ENCODE measurements around the gene WDR31.
"Not testable (repeated sequence)": the region's sequence is repeated elsewhere in the genome, so short reads cannot be mapped to it uniquely, and the experiment has no call there.

Gene WDR31

DNA sequence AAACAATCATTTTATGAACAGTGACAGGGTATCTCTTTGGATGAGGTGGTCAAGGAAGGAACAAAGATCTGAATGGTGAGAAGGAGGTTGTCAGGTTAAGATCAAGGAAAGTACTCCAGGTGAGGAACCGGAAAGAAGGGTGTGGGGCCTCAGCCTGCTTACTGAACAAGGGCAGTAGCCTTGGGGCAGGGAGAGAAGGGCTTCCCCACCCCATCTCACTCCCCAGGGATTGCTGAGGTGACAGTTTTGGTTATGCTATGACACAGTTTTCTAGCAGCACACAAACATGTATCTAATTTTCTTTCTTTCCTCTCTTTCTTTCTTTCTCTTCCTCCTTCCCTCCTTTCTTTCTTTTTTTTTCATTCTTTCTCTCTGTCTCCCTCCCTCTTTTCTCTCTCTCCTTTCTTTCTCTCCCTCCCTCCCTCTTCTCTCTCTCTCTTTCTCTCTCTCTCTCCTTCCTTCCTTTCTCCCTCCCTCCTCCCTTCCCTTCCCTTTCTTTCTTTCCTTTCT lies 40.8 kb upstream of the WDR31 start:
- no peak overlapping the region for H3K4me3 ChIP-seq (ENCODE audit: low read length)
- TF ChIP-seq, protein P1, sequence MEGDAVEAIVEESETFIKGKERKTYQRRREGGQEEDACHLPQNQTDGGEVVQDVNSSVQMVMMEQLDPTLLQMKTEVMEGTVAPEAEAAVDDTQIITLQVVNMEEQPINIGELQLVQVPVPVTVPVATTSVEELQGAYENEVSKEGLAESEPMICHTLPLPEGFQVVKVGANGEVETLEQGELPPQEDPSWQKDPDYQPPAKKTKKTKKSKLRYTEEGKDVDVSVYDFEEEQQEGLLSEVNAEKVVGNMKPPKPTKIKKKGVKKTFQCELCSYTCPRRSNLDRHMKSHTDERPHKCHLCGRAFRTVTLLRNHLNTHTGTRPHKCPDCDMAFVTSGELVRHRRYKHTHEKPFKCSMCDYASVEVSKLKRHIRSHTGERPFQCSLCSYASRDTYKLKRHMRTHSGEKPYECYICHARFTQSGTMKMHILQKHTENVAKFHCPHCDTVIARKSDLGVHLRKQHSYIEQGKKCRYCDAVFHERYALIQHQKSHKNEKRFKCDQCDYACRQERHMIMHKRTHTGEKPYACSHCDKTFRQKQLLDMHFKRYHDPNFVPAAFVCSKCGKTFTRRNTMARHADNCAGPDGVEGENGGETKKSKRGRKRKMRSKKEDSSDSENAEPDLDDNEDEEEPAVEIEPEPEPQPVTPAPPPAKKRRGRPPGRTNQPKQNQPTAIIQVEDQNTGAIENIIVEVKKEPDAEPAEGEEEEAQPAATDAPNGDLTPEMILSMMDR (conservative IDR thresholded peaks at IDR 0.05; ENCODE audit: low read length), result no peak
- no peak for DNase-seq (ENCODE audit: low read depth)

DNA sequence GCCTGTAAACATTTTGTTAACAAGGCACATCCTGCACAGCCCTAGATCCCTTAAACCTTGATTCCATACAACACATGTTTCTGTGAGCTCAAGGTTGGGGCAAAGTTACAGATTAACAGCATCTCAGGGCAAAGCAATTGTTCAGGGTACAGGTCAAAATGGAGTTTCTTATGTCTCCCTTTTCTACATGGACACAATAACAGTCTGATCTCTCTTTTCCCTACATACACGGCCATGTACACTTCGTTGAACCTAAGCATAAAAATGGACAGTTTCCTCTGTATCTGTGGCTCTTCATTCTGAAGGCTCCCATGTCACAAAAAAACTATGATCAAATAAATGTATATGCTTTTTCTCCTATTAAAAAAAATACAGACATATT lies 39.7 kb upstream of the WDR31 start:
- DNase-seq (ENCODE audit: low read depth); H3K4me3 ChIP-seq (ENCODE audit: low read length): not testable (repeated sequence)

DNA sequence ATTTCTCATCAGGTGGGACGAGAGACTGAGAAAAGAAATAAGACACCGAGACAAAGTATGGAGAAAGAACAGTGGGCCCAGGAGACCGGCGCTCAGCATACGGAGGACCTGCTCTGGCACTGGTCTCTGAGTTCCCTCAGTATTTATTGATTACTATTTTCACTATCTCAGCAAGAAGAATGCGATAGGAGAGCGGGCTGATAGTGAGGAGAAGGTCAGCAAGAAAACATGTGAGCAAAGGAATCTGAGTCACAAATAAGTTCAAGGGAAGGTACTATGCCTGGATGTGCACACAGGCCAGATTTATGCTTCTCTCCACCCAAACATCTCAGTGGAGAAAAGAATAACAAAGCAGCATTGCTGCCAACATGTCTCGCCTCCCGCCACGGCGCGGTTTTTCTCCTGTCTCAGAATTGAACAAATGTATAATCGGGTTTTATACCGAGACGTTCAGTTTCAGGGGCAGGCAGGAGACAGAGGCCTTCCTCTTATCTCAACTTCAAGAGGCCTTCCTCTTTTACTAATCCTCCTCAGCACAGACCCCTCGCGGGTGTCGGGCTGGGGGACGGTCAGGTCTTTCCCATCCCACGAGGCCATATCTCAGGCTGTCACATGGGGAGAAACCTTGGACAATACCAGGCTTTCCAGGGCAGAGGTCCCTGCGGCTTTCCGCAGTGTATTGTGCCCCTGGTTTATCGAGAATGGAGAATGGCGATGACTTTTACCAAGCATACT lies 39.2 kb upstream of the WDR31 start:
- not testable (repeated sequence) for H3K4me3 ChIP-seq (ENCODE audit: low read length); DNase-seq (ENCODE audit: low read depth)

DNA sequence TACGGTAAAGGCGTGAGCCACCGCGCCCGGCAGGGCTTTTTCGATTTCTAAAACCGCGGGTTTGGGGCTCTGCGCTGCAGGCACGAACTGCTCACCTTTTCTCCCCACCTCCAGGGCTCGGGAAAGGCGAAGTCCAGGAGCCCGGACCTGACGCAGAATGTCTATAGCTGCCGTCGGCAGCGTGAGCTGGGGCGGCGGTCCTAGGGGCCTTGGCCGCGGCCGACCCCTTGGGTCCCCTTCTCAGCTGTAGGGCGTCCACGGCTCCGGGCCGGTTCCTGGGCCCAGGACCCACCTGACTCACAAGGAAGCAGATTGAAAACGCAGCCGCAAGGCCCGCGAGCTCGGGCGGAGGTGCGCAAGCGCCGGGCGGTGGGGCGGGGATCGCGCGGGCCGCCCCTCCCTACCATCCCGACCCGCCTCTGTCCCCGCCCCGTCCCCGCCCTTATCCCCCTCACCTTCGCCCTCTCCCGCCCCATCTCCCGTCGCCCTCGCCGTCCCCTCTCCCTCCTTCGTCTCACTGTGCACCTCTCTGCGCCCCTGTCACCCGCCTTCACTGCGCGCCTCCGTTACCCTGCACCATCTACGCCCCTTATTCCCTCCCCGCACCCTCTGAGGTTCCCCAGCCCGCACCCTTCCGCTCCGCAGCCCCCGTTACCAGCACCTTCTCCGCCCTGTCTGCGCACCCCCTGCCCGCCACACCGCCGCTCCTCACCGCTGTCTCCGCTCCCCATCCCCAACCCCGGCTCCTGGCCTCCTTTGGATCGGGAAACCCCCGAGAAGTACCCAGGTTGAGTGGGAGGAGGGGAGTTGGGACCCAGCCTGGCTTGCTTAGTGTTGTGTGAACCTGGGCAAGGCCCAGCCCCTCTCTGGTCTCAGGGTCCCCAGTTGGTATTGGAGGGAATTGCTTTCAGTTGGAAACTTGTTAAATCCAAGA lies 36.8 kb upstream of the WDR31 start, which contains the start of gene HDHD3:
TSS of gene HDHD3 (minus strand) at position 353 of the 934 bp plus-strand sequence. CDS start 2,632 bp downstream, outside the sequence.
- peak within 1 kb of the TSS; percentile 81 for H3K4me3 ChIP-seq (ENCODE audit: low read length)
- TF ChIP-seq, protein P1 (conservative IDR thresholded peaks at IDR 0.05; ENCODE audit: low read length), result no peak
- peak; percentile 64 for DNase-seq (ENCODE audit: low read depth)

DNA sequence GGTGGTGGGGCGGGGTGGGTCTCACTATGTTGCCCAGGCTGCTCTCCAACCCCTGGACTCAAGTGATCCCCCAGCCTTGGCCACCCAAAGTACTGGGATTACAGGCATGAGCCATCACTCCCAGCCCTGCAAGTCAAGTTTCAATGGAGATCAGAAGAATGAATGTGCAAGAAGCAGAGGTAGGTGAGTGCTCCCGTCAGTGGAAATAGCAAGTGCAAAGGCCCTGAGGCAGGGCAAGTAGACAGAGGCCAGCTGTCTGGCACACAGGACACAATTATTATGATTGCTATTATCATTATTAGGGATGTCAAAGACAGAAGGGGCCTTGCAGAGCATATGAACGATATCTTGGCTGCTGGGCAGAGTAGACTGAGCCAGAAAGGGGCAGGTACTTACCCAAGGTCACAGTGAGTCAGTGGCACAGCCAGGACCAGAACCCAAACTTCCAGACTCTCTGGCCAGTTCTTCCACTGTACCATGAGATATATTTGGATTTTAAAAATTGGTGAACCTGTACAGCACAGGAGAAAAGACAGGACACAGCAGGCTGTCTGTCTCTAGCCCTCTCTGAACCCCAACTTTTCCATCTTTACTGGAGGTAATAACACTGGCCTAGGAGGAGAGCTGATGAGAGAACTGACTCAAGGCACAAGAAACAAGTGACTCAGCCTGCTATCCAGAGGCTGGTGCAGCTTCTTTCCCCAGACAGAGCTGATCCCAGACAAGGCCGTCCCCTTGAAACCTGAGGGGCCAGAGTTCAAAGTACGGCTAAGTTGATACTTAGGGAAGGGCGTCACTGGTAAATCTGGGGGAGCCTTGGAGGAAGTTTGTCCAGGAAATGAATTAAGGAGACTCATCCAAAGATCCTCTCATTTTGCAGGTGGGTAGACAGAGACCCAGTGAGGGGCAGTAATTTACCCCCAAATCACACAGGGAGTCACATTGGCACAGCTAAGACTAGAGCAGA lies 35.3 kb upstream of the WDR31 start:
- H3K4me3 ChIP-seq (ENCODE audit: low read length), result no peak overlapping the region
- no peak for DNase-seq (ENCODE audit: low read depth)
- TF ChIP-seq, protein P1 (conservative IDR thresholded peaks at IDR 0.05; ENCODE audit: low read length), result no peak

DNA sequence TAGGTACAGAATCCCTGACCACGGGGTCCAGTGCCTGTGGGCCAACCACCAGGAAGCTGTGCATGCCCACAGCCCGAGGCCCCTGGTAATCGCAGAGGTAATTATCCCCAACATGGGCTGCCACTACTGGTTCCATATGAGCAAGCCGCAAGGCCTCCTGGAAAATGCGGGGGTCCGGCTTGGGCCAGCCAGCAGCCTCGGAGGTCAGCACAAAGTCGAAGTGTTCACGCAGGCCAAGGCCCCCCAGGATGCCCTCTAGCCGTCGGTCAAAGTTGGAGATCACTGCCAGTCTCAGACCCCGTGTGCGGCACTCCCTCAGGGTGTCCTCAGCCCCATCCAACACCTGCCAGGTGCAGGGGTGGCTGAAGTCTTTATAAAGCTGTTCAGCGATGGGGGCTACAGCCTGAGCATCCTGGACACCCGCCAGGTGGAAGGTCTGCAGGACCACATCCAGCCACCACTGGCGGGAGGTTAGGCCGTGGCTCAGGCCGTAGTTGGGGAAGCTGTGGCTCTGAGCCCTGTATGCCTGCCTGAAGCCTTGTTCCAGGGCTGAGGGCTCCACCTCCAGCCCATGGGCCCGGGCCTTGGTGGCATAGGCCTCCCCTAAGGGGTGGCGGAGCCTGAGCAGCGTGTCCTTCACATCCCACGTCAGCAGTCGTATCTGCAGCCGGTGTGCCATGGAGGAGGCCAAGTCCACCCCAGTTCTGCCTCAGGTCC lies 33.8 kb upstream of the WDR31 start:
- no peak for DNase-seq (ENCODE audit: low read depth)
- no peak overlapping the region for H3K4me3 ChIP-seq (ENCODE audit: low read length)
- TF ChIP-seq, protein P1 (conservative IDR thresholded peaks at IDR 0.05; ENCODE audit: low read length), result no peak

DNA sequence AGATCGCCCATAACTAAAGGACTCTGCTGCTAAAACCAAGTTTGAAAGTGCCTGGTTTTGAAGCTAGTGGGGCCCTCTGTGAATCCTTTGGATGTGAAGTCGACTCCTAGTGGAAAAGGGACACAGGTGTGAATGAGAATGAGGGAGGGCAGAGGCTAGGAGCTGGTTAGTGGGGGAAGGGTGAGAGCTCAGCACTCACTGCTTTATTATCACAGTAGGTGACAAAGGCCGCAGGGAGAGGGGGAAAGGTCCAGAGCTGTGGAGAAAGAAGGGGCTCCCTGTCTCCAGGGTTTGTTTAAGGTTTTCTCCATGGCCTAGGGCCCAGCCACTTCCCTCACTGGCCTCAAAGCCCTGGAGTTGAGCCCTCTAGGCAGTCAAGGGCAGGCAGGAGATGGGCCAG lies 33.2 kb upstream of the WDR31 start:
- TF ChIP-seq, protein P1 (conservative IDR thresholded peaks at IDR 0.05; ENCODE audit: low read length), result no peak
- H3K4me3 ChIP-seq (ENCODE audit: low read length), result no peak overlapping the region
- no peak for DNase-seq (ENCODE audit: low read depth)

All from AG10803 (cell line).